Choroid plexus epithelial cell (primary cell): ENCODE results near the gene AGK.
A peak's percentile ranks its signal among the peaks of the same experiment; 100 is the strongest.

Experiments used
- DNase-seq: peaks from one replicate; pipeline ENCODE4 v3.0.0-alpha.2; 2010; ENCODE audit warnings: low read depth
- H3K4me3 ChIP-seq: 2 replicates; pipeline ENCODE4 v1.5.1; 2011; ENCODE audit warnings: low read depth, mild to moderate bottlenecking, control low read depth, low read length, moderate library complexity
- CTCF ChIP-seq: conservative IDR thresholded peaks from 2 replicates; pipeline ENCODE4 v1.5.1; 2011; ENCODE audit warnings: low read depth, mild to moderate bottlenecking, control low read depth, inconsistent platforms, low read length, moderate library complexity

The AGK gene

GRCh38 chr7:141697211-141697871 lies 146.1 kb downstream of the AGK start:
- TF ChIP-seq CTCF: no peak
- H3K4me3 ChIP-seq: no peak overlapping the region
- peak; percentile 8 for DNase-seq

DNA sequence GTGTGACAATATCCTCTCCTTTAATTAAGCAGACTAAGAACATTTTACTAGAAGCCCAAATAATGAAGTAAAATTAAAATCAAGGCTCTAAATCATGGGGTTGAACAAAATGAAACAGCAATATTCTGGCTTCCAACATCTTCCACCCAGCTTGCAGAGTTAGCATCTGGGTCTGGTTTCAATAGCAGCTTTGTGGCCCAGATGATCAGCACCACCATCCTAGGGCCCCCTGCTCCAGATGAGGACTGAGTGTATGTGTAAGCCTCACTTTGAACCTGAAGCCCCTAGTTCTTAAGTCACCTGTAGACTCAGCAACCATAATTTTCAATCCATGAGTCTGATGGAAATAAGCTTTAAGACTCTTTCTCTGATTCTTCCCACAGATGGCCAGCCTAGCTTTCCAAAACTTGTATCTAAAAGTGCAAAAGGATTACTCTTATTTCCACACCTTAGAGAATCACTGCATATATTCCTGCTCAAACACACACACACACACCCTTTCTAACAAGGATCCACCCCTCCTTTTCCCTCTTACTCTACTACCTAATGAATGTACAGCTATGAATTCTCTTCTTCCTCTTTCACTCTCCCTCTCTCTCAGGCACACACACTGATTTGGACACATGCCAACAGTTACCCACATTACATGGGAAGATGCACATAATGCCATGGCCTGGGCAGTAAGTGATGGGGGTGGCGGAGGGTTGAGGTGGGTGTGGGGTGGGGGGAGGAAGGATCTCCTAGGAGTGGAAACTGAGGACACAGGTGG lies 147.2 kb downstream of the AGK start:
- TF ChIP-seq CTCF: no peak
- H3K4me3 ChIP-seq: no peak overlapping the region
- DNase-seq: no peak

DNA sequence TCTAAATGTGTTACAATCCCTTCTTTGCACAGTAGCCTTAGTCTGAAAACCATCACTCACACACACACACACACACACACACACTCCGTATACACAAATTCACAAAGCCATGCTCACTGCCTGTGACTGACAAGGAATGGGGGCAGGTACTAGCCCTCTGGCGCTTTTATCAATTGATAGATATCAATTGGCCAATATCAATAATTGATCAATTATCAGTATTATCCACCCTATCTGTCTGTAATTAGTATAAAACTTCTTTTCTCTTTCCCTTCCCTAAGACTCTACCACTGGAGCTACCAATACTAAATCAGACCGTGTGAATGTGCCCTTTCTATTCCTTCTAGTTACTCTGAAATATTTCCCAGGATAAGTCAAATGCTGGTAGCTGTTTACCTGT lies 148.7 kb downstream of the AGK start:
- no peak overlapping the region for H3K4me3 ChIP-seq
- DNase-seq: no peak
- no peak for TF ChIP-seq CTCF

- peak overlapping the region; percentile 68 for H3K4me3 ChIP-seq
- peak; percentile 5 for DNase-seq
- TF ChIP-seq CTCF: no peak
Measured at GRCh38 chr7:141700296-141700847, 149.2 kb downstream of the AGK start.

DNA sequence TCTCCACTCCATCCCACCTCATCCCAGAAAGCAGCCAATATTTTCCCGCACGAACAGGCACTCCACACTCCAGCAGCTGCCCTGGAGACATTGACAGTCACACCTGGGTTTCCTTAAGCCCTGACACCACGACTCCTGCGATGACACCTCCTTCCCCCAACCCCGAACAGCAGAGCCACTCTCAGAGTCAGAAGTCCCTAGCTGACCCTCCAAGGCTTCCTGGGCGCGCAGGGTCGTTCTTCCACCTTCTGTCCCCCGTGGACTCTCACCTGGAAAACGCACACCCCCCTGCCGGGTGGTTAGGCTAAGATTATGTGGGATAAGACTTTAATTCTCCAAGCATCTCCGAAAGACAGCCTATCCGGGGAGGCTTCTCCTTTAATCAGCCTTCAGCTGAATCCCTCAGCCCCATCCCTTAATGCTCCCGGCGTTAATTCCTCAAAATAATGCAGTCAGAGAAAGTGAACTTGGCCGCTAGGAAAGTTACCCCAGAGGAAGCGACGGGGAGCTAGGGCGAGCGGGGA lies 149.7 kb downstream of the AGK start:
- DNase-seq: peak; percentile 27
- peak overlapping the region; percentile 68 for H3K4me3 ChIP-seq
- TF ChIP-seq CTCF: no peak

GRCh38 chr7:141701489-141702046 lies 150.4 kb downstream of the AGK start:
- peak overlapping the region; percentile 68 for H3K4me3 ChIP-seq
- no peak for TF ChIP-seq CTCF
- DNase-seq: peak; percentile 16
